HCT116 (cell line): ENCODE measurements around the gene GUCA2A. TPM values are rescaled to one million over a fixed set of nuclear protein-coding genes. Genes with fewer than 3 reads are reported as not detected.

Source experiments
- ATAC-seq: fragments of 200-7000 bp; cut with Tn5 transposase; 2 replicates; pipeline ENCODE4 v1.9.1; 2020; ENCODE audit warnings: mild to moderate bottlenecking, moderate library complexity
- BruUV-seq: library from RNA; stranded (reverse); fragments of 400-500 nt; replicated peaks from 2 replicates; lab custom pipeline; 2021; lab: Mats Ljungman, UMichigan
- CTCF ChIA-PET: fragments of 300-600 bp; sonication (Branson Sonifier 250); formaldehyde crosslinking; loops from one replicate; lab custom pipeline; 2021; ENCODE audit warnings: antibody characterized with exemption; lab: Charles Lee
- POLR2A ChIA-PET: fragments of 300-600, 350-600 bp; sonication (Branson Sonifier 250); formaldehyde crosslinking; loops from one replicate; lab custom pipeline; 2021; ENCODE audit warnings: antibody characterized with exemption; lab: Charles Lee
- RAD21 ChIA-PET, 2 experiments: fragments of 300-600 bp; sonication (Branson Sonifier 250); formaldehyde crosslinking; loops; one replicate each; lab custom pipeline; 2023; ENCODE audit warnings: low total read pairs in 2 of 2; ENCODE audit not compliant: uncharacterized antibody in 2 of 2, unreplicated experiment in 2 of 2, low non-redundant PET in 1 of 2; lab: Charles Lee
- DNase-seq: peaks from one replicate; pipeline ENCODE4 v3.0.0-alpha.2; 2010; ENCODE audit warnings: low read depth, low spot score
- H2AFZ ChIP-seq: fragments of 200-600 bp; shearing (Covaris generic), sonication (generic); 2 replicates; pipeline ENCODE4 v1.6.1; 2017; ENCODE audit warnings: low read depth, mixed run types, mixed read lengths, antibody characterized with exemption, low read length; ENCODE audit not compliant: poor library complexity, severe bottlenecking
- H3K27ac ChIP-seq: 2 replicates; pipeline ENCODE4 v1.5.1; 2012; ENCODE audit warnings: low read depth, low read length
- H3K27me3 ChIP-seq: fragments of 200-600 bp; sonication (generic); 2 replicates; pipeline ENCODE4 v1.6.1; 2016; ENCODE audit warnings: mixed run types, low read length, mixed read lengths; ENCODE audit not compliant: insufficient read depth
- H3K36me3 ChIP-seq, 2 experiments: fragments of 200-500 bp in 1 of 2; fragments of 200-600 bp in 1 of 2; sonication (Bioruptor generic) in 1 of 2; sonication (generic) in 1 of 2; 2 replicates each; pipeline versions ENCODE4 v1.5.1 to v1.6.1; 2014 to 2016; ENCODE audit warnings: low read length in 2 of 2, inconsistent platforms in 1 of 2, mixed read lengths in 1 of 2, mixed run types in 1 of 2; ENCODE audit not compliant: insufficient read depth in 2 of 2, control insufficient read depth in 1 of 2
- H3K4me1 ChIP-seq, 2 experiments: fragments of 200-600 bp in 1 of 2; sonication (generic) in 1 of 2; 2 replicates each; pipeline versions ENCODE4 v1.5.1 to v1.6.1; 2012 to 2017; ENCODE audit warnings: low read length in 2 of 2, inconsistent platforms in 1 of 2, mild to moderate bottlenecking in 1 of 2, mixed read lengths in 1 of 2, mixed run types in 1 of 2, moderate library complexity in 1 of 2; ENCODE audit not compliant: insufficient read depth in 2 of 2, control insufficient read depth in 1 of 2
- H3K4me2 ChIP-seq: fragments of 200-600 bp; sonication (generic); 2 replicates; pipeline ENCODE4 v1.6.1; 2017; ENCODE audit warnings: mixed run types, low read length, mixed read lengths
- H3K4me3 ChIP-seq, 2 experiments: fragments of 200-600 bp in 1 of 2; sonication (generic) in 1 of 2; replicated peaks in 1 of 2; 2 replicates each; pipeline ENCODE4 v1.5.1; 2011 to 2016; ENCODE audit warnings: low read length in 2 of 2, control low read depth in 1 of 2, low read depth in 1 of 2, mild to moderate bottlenecking in 1 of 2, mixed read lengths in 1 of 2, mixed run types in 1 of 2
- H3K79me2 ChIP-seq: fragments of 200-600 bp; sonication (generic); 2 replicates; pipeline ENCODE4 v1.6.1; 2017; ENCODE audit warnings: mild to moderate bottlenecking, mixed run types, low read length, moderate library complexity, mixed read lengths; ENCODE audit not compliant: insufficient read depth
- H3K9ac ChIP-seq: fragments of 200-600 bp; sonication (generic); 2 replicates; pipeline ENCODE4 v1.6.1; 2016; ENCODE audit warnings: low read length, mixed read lengths
- H3K9me2 ChIP-seq: fragments of 200-600 bp; sonication (generic), shearing (Covaris generic); 2 replicates; pipeline ENCODE4 v1.6.1; 2017; ENCODE audit warnings: mixed run types, mild to moderate bottlenecking, moderate library complexity; ENCODE audit not compliant: insufficient read depth
- H3K9me3 ChIP-seq, 2 experiments: fragments of 200-500 bp in 1 of 2; fragments of 200-600 bp in 1 of 2; sonication (Bioruptor generic) in 1 of 2; sonication (generic) in 1 of 2; 2 replicates each; pipeline ENCODE4 v1.6.1; 2014 to 2017; ENCODE audit warnings: low read length in 2 of 2, mixed read lengths in 2 of 2, inconsistent platforms in 1 of 2, low read depth in 1 of 2, mild to moderate bottlenecking in 1 of 2, mixed run types in 1 of 2, moderate library complexity in 1 of 2; ENCODE audit not compliant: control insufficient read depth in 1 of 2, insufficient read depth in 1 of 2
- H4K20me1 ChIP-seq: fragments of 200-600 bp; sonication (generic), shearing (Covaris generic); 2 replicates; pipeline ENCODE4 v1.6.1; 2017; ENCODE audit warnings: mixed run types, mild to moderate bottlenecking, moderate library complexity; ENCODE audit not compliant: insufficient read depth
- CEBPB ChIP-seq: IDR thresholded peaks from 2 replicates; pipeline ENCODE4 v1.6.1; 2012; ENCODE audit warnings: low read depth
- EGR1 ChIP-seq: IDR thresholded peaks from 2 replicates; pipeline ENCODE4 v1.6.1; 2012; ENCODE audit warnings: low read depth
- EZH2 ChIP-seq: fragments of 200-600 bp; sonication (generic); IDR thresholded peaks from 2 replicates; pipeline ENCODE4 v1.6.1; 2017; ENCODE audit warnings: antibody characterized with exemption, mixed run types
- FOSL1 ChIP-seq: IDR thresholded peaks from 2 replicates; pipeline ENCODE4 v1.6.1; 2012; ENCODE audit warnings: low read depth
- POLR2A ChIP-seq: IDR thresholded peaks from 2 replicates; pipeline ENCODE4 v1.7.0; 2011; ENCODE audit warnings: borderline replicate concordance; ENCODE audit not compliant: insufficient read depth, insufficient read length; ENCODE audit errors: extremely low read depth
- RAD21 ChIP-seq: IDR thresholded peaks from 2 replicates; pipeline ENCODE4 v1.6.1; 2012; ENCODE audit warnings: low read depth, mild to moderate bottlenecking
- SIN3A ChIP-seq: IDR thresholded peaks from 2 replicates; pipeline ENCODE4 v1.6.1; 2012; ENCODE audit warnings: low read depth
- TCF7L2 ChIP-seq: IDR thresholded peaks from 2 replicates; pipeline ENCODE4 v1.7.0; 2011; ENCODE audit warnings: borderline replicate concordance, inconsistent platforms; ENCODE audit not compliant: insufficient read depth, insufficient read length; ENCODE audit errors: extremely low read depth
- YY1 ChIP-seq: IDR thresholded peaks from 2 replicates; pipeline ENCODE4 v1.6.1; 2011; ENCODE audit warnings: low read length, low read depth, moderate library complexity, mild to moderate bottlenecking; ENCODE audit not compliant: insufficient replicate concordance; ENCODE audit errors: extremely low read depth
- ZFX ChIP-seq: fragments of 450-650 bp; IDR thresholded peaks from 2 replicates; pipeline ENCODE4 v1.6.1; 2017
- intact Hi-C: fragments of 100-400 bp; cut with micrococcal nuclease; formaldehyde crosslinking; loops from 2 replicates; pipeline ENCODE4 v1.10.0; 2022
- total RNA-seq: library from RNA; stranded (reverse); gene quantifications from one replicate; pipeline ENCODE4 v1.2.1, GENCODE V29; 2021; ENCODE audit not compliant: unreplicated experiment
- TF ChIP-seq, protein P1 (sequence below): IDR thresholded peaks from 2 replicates; pipeline ENCODE4 v1.6.1; 2012
- TF ChIP-seq, protein P2 (sequence below): IDR thresholded peaks from 2 replicates; pipeline ENCODE4 v1.6.1; 2012
- TF ChIP-seq, protein P3 (sequence below), 3 experiments: fragments of 200-600 bp in 1 of 3; sonication (generic) in 1 of 3; IDR thresholded peaks in 2 of 3; conservative IDR thresholded peaks in 1 of 3; 2 replicates each; pipeline ENCODE4 v1.5.1; 2012 to 2017; ENCODE audit warnings: low read depth in 2 of 3, low read length in 2 of 3, antibody characterized with exemption in 1 of 3, borderline replicate concordance in 1 of 3, control low read depth in 1 of 3, mild to moderate bottlenecking in 1 of 3, mixed read lengths in 1 of 3, mixed run types in 1 of 3, moderate library complexity in 1 of 3; ENCODE audit not compliant: insufficient read depth in 1 of 3

GUCA2A gene
- total RNA-seq, 1 experiment from 2014 or later: not detected

DNA sequence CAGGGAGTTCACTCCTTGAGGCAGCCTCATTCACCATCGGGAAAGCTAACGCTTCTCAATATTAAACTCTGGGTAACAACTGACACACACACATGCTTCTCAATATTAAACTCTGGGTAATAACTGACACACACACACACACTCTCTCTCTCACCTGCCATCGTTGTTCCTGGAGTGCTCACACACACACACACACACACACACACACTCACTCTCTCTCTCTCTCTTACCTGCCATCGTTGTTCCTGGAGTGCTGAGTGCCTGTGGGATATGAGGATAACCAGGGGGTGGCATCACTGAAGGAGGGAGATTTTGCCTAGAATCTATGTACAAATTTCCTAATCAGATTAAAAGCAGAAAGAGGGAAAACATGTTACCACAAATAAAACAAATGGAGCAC is 17.1 kb upstream of the GUCA2A start:
- no TSS peak for BruUV-seq
- ChIA-PET POLR2A (no interaction called here), RAD21 (no interaction called here), CTCF (no interaction called here)
- ATAC-seq (no peak), DNase-seq (no peak)
- no peak overlapping the region for H2AFZ ChIP-seq
- H3K4me3 ChIP-seq: no peak overlapping the region
- H3K79me2 ChIP-seq: no peaks in the 10 kb centered on the region
- H3K9ac ChIP-seq: no peak overlapping the region
- H3K27ac ChIP-seq: no peak overlapping the region
- no peaks in the 10 kb centered on the region for H3K4me1 ChIP-seq
- H4K20me1 ChIP-seq: 0 out of 2 replicates have a peak, but pooled peaks cover 5% of the 10 kb centered on the region
- intact Hi-C loops: no loop called here
- H3K36me3 ChIP-seq: peaks cover 0 to 10% of the 10 kb centered on the region in 2 experiments; a peak in 1 of 4 replicates
- H3K9me3 ChIP-seq: no peaks in the 10 kb centered on the region
- no peak for TF ChIP-seq ZFX
- TF ChIP-seq SIN3A: no peak
- no peak for TF ChIP-seq YY1
- TF ChIP-seq POLR2A: no peak
- TF ChIP-seq, protein P1, sequence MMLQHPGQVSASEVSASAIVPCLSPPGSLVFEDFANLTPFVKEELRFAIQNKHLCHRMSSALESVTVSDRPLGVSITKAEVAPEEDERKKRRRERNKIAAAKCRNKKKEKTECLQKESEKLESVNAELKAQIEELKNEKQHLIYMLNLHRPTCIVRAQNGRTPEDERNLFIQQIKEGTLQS: no peak
- no peak for TF ChIP-seq EGR1
- TF ChIP-seq, protein P2, sequence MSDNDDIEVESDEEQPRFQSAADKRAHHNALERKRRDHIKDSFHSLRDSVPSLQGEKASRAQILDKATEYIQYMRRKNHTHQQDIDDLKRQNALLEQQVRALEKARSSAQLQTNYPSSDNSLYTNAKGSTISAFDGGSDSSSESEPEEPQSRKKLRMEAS: no peak
- TF ChIP-seq TCF7L2: no peak
- TF ChIP-seq EZH2: no peak
- TF ChIP-seq, all 23 proteins: peak for 0
- H3K27me3 ChIP-seq: no peaks in the 10 kb centered on the region
- H3K9me2 ChIP-seq: no peaks in the 10 kb centered on the region
- no peak overlapping the region for H3K4me2 ChIP-seq

DNA sequence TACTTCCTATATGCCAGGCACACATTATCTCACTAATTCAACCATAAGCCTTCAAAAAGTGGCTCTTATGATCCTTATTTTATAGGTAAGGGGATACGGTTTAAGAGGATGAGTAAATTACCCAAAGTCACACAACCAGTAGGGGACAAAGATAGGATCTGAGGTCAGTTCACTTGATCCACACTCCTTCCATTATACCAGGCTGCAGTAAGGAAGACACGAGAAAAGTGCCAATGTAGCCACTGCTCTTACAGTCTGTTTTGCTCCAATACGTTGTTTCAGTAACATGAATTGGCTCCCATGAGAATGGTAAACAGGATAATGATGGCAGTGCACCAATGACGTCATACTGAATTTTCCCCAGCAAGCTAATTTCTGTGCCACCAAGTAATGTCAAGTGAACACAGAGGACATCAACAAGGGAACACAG is 15.4 kb upstream of the GUCA2A start:
- ATAC-seq: no peak
- Histone ChIP-seq H2AFZ (no peak overlapping the region), H3K79me2 (no peaks in the 10 kb centered on the region), H3K4me1 (no peaks in the 10 kb centered on the region), H3K27me3 (no peaks in the 10 kb centered on the region), H3K27ac (no peak overlapping the region), H3K9me2 (no peaks in the 10 kb centered on the region), H3K4me3 (no peak overlapping the region), H4K20me1 (0 out of 2 replicates have a peak, but pooled peaks cover 5% of the 10 kb centered on the region), H3K4me2 (no peak overlapping the region), H3K36me3 (peaks cover 0 to 10% of the 10 kb centered on the region in 2 experiments; a peak in 1 of 4 replicates), H3K9me3 (no peaks in the 10 kb centered on the region), H3K9ac (no peak overlapping the region)
- BruUV-seq: no TSS peak
- TF ChIP-seq EZH2 (no peak), RAD21 (no peak), POLR2A (no peak), FOSL1 (no peak), CEBPB (no peak)
- TF ChIP-seq, protein P3, sequence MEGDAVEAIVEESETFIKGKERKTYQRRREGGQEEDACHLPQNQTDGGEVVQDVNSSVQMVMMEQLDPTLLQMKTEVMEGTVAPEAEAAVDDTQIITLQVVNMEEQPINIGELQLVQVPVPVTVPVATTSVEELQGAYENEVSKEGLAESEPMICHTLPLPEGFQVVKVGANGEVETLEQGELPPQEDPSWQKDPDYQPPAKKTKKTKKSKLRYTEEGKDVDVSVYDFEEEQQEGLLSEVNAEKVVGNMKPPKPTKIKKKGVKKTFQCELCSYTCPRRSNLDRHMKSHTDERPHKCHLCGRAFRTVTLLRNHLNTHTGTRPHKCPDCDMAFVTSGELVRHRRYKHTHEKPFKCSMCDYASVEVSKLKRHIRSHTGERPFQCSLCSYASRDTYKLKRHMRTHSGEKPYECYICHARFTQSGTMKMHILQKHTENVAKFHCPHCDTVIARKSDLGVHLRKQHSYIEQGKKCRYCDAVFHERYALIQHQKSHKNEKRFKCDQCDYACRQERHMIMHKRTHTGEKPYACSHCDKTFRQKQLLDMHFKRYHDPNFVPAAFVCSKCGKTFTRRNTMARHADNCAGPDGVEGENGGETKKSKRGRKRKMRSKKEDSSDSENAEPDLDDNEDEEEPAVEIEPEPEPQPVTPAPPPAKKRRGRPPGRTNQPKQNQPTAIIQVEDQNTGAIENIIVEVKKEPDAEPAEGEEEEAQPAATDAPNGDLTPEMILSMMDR (IDR thresholded peaks at IDR 0.05 in 2 of 3, conservative IDR thresholded peaks at IDR 0.05 in 1 of 3; ENCODE audit: borderline replicate concordance in 1 of 3, insufficient read depth in 1 of 3, low read depth in 2 of 3, low read length in 2 of 3): no peak
- TF ChIP-seq, protein P1: no peak
- ChIA-PET POLR2A (no interaction called here), CTCF (no interaction called here), RAD21 (no interaction called here)
- no peak for DNase-seq
- intact Hi-C loops: loop anchor here (10.0 kb wide), 2 partner anchors 555 to 915 kb away; no protein-coding TSS in a partner anchor
